H1 (cell line): ENCODE measurements around the gene NUSAP1.

Experiments
- JUND ChIP-seq: IDR thresholded peaks from 2 replicates; pipeline ENCODE4 v1.6.1; 2011; ENCODE audit warnings: mild to moderate bottlenecking, improper control_type of control experiment, low read length
- MAFK ChIP-seq: IDR thresholded peaks from 2 replicates; pipeline ENCODE4 v1.6.1; 2012; ENCODE audit warnings: low read depth, mild to moderate bottlenecking, improper control_type of control experiment, low read length
- MAX ChIP-seq: IDR thresholded peaks from 2 replicates; pipeline ENCODE4 v1.6.1; 2012; ENCODE audit warnings: inconsistent platforms
- POLR2A ChIP-seq, 2 experiments: IDR thresholded peaks; 1 replicate in 1 of 2; 2 replicates in 1 of 2; pipeline ENCODE4 v1.6.1; 2011; ENCODE audit warnings: low read depth in 2 of 2, low read length in 2 of 2, mild to moderate bottlenecking in 2 of 2; ENCODE audit errors: control extremely low read depth in 1 of 2

GRCh38 chr15:41304149-41304770 lies 28.4 kb upstream of the NUSAP1 start:
- no peak for TF ChIP-seq JUND
- TF ChIP-seq MAX = no peak
- no peak for TF ChIP-seq MAFK
- TF ChIP-seq POLR2A (IDR thresholded peaks at IDR 0.05; ENCODE audit: control extremely low read depth in 1 of 2, low read depth in 2 of 2, low read length in 2 of 2) = no peak
